ENCODE results near the gene ZG16. TPM values are rescaled to one million over a fixed set of nuclear protein-coding genes. Genes with fewer than 3 reads are reported as not detected.

ZG16 gene
- total RNA-seq, 2 donors from 2014 or later = not detected

DNA sequence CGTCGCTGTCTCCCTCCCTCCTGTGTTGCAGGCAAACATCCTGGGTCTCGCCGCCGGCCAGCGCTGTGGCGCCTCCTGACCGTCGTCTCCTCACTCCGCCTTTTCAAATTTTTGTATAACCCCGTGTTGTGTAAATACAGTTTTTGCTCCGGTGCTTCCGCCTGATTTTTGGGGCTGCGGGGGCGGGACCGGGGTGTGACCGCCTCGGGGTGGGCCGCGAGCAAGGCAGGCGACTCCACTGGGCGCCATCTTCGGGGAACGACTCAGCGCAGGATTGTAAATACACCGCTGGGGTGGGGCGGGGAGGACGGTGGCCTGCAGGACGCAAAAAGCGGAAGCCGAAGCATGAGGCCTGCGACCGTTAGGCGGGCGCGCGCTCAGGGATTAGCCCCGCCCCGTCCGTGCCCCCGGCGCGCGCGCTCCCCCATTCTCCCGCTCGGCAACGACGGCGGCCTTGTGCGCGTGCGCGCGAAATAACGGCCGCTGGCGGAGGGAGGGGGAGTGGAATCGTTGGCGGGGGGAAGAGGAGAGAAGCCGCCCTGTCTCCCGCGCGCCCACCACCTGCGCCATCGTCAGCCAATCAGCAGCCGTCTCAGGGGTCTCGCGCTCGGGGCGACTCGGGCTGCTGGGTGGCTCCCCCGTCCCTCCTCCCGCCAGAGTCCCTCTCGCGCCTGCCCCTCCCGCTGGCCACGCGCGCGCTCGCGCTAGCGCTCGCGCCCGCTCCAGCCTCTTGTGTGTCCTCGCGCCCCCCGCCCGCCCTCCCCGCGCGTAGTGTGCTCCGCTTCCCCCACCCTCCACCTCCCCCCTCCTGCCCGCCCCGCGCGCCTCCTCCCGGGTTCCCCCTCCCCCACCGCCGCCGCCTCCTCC is 27.4 kb downstream of the ZG16 start:
- H3K27ac Mint-ChIP-seq = peak overlapping the region; percentile 98 to 99
- DNase-seq (ENCODE audit: low spot score) = peak; percentile 99
- peaks cover 12% of the 10 kb centered on the region for H3K36me3 Mint-ChIP-seq
- H3K9me3 Mint-ChIP-seq = no peaks in the 10 kb centered on the region
- H3K27me3 Mint-ChIP-seq = no peaks in the 10 kb centered on the region
- peak overlapping the region; percentile 99 for H3K4me3 Mint-ChIP-seq
- peaks cover 36% of the 10 kb centered on the region in 2 donors for H3K4me1 Mint-ChIP-seq (ENCODE audit: low read depth in 2 of 2)
- ATAC-seq = peak; percentile 82 to 86

DNA sequence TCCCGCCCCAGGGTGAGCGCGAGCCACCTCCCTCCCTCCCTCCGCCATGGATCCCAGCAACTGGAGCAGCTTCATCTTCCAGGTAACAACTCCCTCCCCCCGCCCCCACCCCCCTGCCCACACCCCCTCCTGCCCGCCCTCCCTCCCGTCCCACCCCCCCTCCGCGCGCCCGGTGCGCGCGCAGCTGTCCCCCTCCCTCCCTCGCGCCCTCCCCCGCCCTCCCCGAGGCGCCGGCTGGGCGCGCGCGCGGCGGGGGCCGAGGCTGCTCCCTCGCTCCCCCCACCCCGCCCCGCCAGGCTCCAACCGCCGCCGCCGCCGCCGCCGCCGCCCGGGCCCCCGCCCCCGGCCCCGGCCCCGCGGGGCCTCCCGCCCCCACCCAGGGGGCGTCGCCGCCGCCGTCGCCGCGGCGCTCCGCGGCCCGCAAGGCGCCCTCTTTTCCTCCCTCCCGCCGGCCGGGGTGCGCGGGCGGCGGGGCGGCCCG is 28.1 kb downstream of the ZG16 start, which contains the start of gene MAZ:
Gene MAZ (plus strand): TSS at position 431 of the 481 bp plus-strand sequence. CDS start 173 bp downstream, outside the sequence.
- no peaks in the 10 kb centered on the region for H3K27me3 Mint-ChIP-seq
- H3K27ac Mint-ChIP-seq = peak within 1 kb of the TSS; percentile 98 to 99
- H3K36me3 Mint-ChIP-seq = peaks cover 12% of the 10 kb centered on the region
- H3K4me3 Mint-ChIP-seq = peak within 1 kb of the TSS; percentile 99
- H3K4me1 Mint-ChIP-seq (ENCODE audit: low read depth in 2 of 2) = peaks cover 42 to 43% of the 10 kb centered on the region in 2 donors
- ATAC-seq (peak; percentile 22 to 33), DNase-seq (ENCODE audit: low spot score) (peak; percentile 83)
- no peaks in the 10 kb centered on the region for H3K9me3 Mint-ChIP-seq

DNA sequence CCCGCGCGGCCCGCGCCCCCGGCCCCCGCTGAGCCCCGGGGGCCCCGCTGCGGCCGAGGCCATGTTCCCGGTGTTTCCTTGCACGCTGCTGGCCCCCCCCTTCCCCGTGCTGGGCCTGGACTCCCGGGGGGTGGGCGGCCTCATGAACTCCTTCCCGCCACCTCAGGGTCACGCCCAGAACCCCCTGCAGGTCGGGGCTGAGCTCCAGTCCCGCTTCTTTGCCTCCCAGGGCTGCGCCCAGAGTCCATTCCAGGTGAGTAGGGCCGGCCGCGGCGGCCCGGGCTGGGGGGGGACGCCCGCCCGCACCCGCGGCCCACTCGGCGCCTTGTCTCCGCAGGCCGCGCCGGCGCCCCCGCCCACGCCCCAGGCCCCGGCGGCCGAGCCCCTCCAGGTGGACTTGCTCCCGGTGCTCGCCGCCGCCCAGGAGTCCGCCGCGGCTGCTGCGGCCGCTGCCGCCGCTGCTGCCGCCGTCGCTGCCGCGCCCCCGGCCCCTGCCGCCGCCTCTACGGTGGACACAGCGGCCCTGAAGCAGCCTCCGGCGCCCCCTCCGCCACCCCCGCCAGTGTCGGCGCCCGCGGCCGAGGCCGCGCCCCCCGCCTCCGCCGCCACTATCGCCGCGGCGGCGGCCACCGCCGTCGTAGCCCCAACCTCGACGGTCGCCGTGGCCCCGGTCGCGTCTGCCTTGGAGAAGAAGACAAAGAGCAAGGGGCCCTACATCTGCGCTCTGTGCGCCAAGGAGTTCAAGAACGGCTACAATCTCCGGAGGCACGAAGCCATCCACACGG is 28.8 kb downstream of the ZG16 start:
- Mint-ChIP-seq H3K36me3 (peaks cover 7% of the 10 kb centered on the region), H3K27ac (peak overlapping the region; percentile 93 to 97), H3K4me3 (peak overlapping the region; percentile 99), H3K9me3 (no peaks in the 10 kb centered on the region), H3K4me1 (ENCODE audit: low read depth in 2 of 2) (peaks cover 49% of the 10 kb centered on the region in 2 donors), H3K27me3 (no peaks in the 10 kb centered on the region)
- ATAC-seq = no peak
- DNase-seq (ENCODE audit: low spot score) = no peak

DNA sequence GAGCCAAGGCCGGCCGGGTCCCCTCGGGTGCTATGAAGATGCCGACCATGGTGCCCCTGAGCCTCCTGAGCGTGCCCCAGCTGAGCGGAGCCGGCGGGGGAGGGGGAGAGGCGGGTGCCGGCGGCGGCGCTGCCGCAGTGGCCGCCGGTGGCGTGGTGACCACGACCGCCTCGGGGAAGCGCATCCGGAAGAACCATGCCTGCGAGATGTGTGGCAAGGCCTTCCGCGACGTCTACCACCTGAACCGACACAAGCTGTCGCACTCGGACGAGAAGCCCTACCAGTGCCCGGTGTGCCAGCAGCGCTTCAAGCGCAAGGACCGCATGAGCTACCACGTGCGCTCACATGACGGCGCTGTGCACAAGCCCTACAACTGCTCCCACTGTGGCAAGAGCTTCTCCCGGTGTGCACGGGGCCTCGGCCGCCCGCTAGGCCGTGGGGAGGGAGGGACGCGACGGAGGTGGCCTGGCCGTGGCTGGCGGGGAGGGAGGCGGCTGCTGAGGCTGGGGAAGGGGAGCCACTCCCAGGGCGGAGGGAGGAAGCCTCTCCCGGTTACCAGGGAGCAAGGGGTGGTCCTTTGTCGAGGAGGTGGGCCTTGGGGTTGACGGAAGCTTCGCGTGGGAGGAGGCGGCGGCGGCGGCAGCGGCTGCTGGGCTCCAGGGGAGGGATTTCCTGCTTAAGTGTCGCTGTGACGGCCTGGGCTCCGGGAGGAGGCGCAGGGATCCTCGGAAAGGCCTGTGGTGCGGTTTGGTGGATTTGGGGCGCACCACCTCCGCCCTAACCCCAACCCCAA is 29.6 kb downstream of the ZG16 start:
- peaks cover 7% of the 10 kb centered on the region for H3K36me3 Mint-ChIP-seq
- H3K27me3 Mint-ChIP-seq = no peaks in the 10 kb centered on the region
- peak overlapping the region; percentile 93 to 97 for H3K27ac Mint-ChIP-seq
- ATAC-seq (peak; percentile 26 to 56), DNase-seq (ENCODE audit: low spot score) (peak; percentile 92)
- no peaks in the 10 kb centered on the region for H3K9me3 Mint-ChIP-seq
- peaks cover 49 to 52% of the 10 kb centered on the region in 2 donors for H3K4me1 Mint-ChIP-seq (ENCODE audit: low read depth in 2 of 2)
- peak overlapping the region; percentile 99 for H3K4me3 Mint-ChIP-seq

DNA sequence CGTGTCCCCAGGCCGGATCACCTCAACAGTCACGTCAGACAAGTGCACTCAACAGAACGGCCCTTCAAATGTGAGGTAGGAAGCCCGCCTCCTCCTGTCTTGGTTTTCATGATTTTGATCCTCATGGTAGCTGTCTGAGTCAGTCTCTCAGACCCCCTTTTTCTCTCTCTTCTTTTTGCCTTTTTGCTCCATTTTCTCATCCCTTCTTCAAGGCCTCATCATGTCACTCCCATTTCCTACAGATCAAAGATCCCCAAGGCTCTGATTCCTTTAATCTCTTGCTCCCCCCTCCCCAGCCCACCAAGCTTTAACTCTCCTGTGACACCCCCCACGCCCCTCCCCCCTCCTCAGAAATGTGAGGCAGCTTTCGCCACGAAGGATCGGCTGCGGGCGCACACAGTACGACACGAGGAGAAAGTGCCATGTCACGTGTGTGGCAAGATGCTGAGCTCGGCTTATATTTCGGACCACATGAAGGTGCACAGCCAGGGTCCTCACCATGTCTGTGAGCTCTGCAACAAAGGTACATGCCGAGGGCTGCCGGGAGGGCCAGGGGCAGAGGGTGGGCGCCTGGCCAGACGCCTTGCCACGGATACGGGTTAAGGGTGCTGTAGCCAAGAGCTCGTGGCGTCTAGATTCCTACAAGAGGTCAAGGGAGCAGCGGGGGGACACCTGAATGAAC is 30.3 kb downstream of the ZG16 start:
- DNase-seq (ENCODE audit: low spot score) (no peak), ATAC-seq (no peak)
- no peaks in the 10 kb centered on the region for H3K27me3 Mint-ChIP-seq
- peak overlapping the region; percentile 93 to 97 for H3K27ac Mint-ChIP-seq
- no peaks in the 10 kb centered on the region for H3K9me3 Mint-ChIP-seq
- peaks cover 7% of the 10 kb centered on the region for H3K36me3 Mint-ChIP-seq
- peak overlapping the region; percentile 99 for H3K4me3 Mint-ChIP-seq
- H3K4me1 Mint-ChIP-seq (ENCODE audit: low read depth in 2 of 2) = peaks cover 49 to 52% of the 10 kb centered on the region in 2 donors

DNA sequence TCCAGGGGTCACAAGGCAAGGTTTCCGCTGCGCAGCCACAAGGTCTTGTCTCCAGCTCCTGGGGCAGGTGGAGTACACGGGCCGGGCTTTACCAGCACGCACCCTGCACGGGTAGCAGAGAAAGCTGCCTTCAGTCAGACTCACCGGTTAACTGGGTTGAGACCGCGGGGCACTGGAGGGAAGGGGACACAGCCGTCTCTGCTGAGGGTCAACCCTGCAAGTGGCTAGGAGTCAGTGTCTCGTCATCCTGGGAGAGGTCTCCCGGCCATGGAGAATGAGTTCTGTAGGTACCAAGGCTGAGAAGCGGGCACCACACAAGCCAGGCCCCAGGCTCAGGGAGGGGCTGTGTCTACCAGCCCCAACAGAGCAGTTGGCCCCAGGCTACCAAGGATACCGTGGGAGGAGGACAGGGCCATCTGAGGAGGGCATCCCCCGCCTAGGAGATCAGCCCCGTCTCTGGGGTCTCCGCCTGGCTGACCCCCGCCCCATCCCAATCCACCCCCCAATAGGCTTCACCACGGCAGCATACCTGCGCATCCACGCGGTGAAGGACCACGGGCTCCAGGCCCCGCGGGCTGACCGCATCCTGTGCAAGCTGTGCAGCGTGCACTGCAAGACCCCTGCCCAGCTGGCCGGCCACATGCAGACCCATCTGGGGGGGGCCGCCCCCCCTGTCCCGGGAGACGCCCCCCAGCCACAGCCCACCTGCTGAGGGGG is 31.1 kb downstream of the ZG16 start:
- H3K9me3 Mint-ChIP-seq = no peaks in the 10 kb centered on the region
- H3K27me3 Mint-ChIP-seq = no peaks in the 10 kb centered on the region
- H3K4me3 Mint-ChIP-seq = peak overlapping the region; percentile 99
- ATAC-seq = no peak
- peaks cover 7% of the 10 kb centered on the region for H3K36me3 Mint-ChIP-seq
- peaks cover 42 to 46% of the 10 kb centered on the region in 2 donors for H3K4me1 Mint-ChIP-seq (ENCODE audit: low read depth in 2 of 2)
- no peak for DNase-seq (ENCODE audit: low spot score)
- H3K27ac Mint-ChIP-seq = peak overlapping the region; percentile 93 to 97

DNA sequence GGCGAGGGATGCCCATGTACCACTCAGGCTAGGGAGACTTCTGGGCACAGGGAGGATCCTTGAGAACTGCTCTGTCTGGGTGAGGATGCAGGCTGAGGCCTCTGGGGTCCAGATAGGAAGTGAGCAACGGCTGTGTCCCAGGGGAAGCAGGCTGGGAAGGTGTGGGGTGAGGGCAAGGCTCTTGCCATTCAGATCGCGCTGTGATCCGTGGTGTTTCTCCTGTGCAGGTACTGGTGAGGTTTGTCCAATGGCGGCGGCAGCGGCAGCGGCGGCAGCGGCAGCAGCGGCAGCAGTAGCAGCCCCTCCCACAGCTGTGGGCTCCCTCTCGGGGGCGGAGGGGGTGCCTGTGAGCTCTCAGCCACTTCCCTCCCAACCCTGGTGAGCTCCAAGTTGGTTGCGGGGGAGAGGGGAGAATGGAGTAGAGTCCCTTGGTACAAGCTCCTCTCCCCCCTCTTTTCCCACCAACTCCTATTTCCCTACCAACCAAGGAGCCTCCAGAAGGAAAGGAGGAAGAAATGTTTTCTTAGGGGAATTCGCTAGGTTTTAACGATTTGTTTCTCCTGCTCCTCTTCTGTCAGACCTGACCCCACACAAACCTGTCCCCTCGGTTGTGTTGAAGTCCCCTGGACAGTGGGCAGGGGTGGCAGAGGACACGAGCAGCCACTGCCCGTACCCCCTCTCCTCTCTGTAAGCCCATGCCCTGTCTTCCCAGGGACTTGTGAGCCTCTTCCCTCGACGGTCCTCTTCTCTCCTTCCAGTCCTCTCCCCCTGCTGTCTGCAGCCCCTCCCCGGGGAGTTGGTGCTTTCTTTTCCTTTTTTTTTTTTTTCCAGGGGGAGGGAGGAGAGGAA is 32.0 kb downstream of the ZG16 start:
- H3K27me3 Mint-ChIP-seq = no peaks in the 10 kb centered on the region
- peak overlapping the region; percentile 55 to 75 for H3K27ac Mint-ChIP-seq
- peaks cover 41 to 47% of the 10 kb centered on the region in 2 donors for H3K4me1 Mint-ChIP-seq (ENCODE audit: low read depth in 2 of 2)
- peaks cover 7% of the 10 kb centered on the region for H3K36me3 Mint-ChIP-seq
- no peaks in the 10 kb centered on the region for H3K9me3 Mint-ChIP-seq
- no peak for ATAC-seq
- peak overlapping the region; percentile 91 for H3K4me3 Mint-ChIP-seq
- no peak for DNase-seq (ENCODE audit: low spot score)

DNA sequence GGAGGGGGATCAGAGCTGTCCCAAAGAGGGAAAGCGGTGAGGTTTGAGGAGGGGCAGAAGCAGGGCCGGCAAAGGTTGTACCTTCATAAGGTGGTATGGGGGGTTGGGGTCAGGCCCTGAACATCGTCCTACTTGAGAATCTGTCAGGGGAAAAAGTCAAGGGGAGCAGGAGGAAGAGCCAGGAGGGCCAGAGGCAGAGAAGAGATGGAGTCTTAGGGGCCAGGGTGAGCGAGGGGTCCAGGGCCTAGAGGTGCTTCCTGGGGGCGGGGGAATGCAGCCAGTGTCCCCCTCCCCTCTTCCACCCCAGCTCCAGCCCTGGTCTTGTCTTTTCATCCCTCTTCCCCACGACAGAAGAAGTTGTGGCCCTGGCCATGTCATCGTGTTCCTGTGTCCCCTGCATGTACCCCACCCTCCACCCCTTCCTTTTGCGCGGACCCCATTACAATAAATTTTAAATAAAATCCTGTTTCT is 32.7 kb downstream of the ZG16 start:
- Mint-ChIP-seq H3K4me3 (peak overlapping the region; percentile 91), H3K9me3 (no peaks in the 10 kb centered on the region), H3K27ac (peak overlapping the region; percentile 55 to 75), H3K4me1 (ENCODE audit: low read depth in 2 of 2) (peaks cover 42 to 49% of the 10 kb centered on the region in 2 donors), H3K27me3 (no peaks in the 10 kb centered on the region), H3K36me3 (peaks cover 7% of the 10 kb centered on the region)
- ATAC-seq (no peak), DNase-seq (ENCODE audit: low spot score) (no peak)

DNA sequence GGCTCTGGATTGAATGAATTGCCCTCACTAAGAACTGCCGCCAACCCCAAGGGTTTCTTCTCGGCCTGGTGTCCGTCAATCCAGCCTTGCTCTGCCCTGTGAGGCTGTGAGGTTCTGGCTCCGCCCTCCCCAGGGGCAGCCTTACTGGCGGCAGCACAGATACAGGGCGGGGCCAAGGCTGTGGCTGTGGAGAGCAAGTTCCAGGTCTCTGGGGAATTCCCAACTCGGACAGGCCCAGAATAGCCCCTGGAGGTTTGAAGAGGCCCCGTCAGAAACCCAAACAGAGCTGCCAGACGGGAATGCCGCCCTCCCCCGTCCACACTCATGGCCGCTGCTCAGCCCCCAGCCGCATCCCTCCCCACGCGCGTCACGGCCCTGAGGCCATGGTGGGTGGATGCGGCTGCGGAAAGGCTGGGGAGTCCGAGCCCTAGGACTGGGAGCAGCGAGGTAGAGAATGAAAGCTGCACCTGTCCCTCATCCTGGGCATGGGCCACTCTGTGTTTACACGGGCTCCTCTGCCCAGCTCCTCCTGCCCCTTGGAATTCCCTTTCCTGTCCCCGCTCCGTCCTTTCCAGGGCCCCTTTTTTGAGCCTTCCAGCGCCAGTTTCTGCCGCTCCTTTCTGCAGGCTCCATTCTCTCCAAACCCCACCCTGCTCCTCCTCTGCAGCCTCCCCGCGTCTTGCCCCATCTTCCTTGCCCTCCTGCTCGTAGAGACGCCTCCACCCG is 33.3 kb downstream of the ZG16 start:
- H3K4me3 Mint-ChIP-seq = peak overlapping the region; percentile 91
- H3K27ac Mint-ChIP-seq = peak overlapping the region; percentile 55 to 75
- H3K9me3 Mint-ChIP-seq = no peaks in the 10 kb centered on the region
- peak; percentile 64 to 75 for ATAC-seq
- no peaks in the 10 kb centered on the region for H3K27me3 Mint-ChIP-seq
- H3K4me1 Mint-ChIP-seq (ENCODE audit: low read depth in 2 of 2) = peaks cover 42 to 53% of the 10 kb centered on the region in 2 donors
- peaks cover 7% of the 10 kb centered on the region for H3K36me3 Mint-ChIP-seq
- peak; percentile 92 for DNase-seq (ENCODE audit: low spot score)

DNA sequence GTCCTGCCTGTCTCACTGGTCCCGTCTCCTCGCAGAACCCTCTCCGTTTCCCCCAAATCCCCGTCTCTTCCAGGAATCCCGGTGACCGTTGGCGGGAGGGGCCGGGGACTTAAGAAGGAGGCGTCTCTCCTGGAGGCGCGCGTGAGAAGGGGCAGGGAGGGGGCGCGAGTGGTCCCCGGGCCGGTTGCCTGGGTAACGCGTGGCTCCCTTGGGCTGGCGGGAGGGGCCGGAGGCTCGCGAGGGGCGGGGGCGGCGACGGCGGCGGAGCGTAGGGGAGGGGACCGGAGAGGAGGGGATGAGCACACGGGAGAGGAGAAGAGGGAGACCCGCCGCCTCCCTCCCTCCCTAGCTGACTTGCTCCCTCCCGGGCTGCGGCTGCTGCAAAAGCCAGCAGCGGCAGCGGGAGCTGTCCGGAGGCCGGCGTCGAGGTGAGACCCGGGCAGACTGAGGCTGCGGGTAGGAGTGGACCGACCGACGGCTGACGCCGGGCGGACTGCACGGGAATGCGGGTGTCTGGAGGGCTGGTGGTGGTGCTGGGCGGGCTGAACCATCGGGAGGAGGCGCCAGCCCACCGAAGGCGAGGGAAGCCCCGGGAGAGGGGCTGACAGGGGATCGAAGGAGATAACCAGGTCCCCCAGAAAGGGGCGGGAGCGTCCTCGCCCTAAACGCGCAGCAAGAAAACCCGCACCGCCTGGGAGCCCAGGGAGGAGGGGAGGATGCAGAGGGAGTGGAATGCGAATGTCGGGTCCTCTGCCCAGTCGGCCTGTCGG is 34.0 kb downstream of the ZG16 start, which contains the start of gene PRRT2:
Gene PRRT2 (plus strand): TSS at position 298 of the 770 bp plus-strand sequence. CDS start 862 bp downstream, outside the sequence.
- H3K27me3 Mint-ChIP-seq = no peaks in the 10 kb centered on the region
- peak within 1 kb of the TSS; percentile 55 to 75 for H3K27ac Mint-ChIP-seq
- peaks cover 48 to 60% of the 10 kb centered on the region in 2 donors for H3K4me1 Mint-ChIP-seq (ENCODE audit: low read depth in 2 of 2)
- ATAC-seq (no peak), DNase-seq (ENCODE audit: low spot score) (peak; percentile 72)
- H3K36me3 Mint-ChIP-seq = peaks cover 7% of the 10 kb centered on the region
- peak within 1 kb of the TSS; percentile 91 for H3K4me3 Mint-ChIP-seq
- H3K9me3 Mint-ChIP-seq = no peaks in the 10 kb centered on the region
